ENCODE data around the gene BRSK1.
A peak's percentile ranks its signal among the peaks of the same experiment; 100 is the strongest.

The BRSK1 gene

DNA sequence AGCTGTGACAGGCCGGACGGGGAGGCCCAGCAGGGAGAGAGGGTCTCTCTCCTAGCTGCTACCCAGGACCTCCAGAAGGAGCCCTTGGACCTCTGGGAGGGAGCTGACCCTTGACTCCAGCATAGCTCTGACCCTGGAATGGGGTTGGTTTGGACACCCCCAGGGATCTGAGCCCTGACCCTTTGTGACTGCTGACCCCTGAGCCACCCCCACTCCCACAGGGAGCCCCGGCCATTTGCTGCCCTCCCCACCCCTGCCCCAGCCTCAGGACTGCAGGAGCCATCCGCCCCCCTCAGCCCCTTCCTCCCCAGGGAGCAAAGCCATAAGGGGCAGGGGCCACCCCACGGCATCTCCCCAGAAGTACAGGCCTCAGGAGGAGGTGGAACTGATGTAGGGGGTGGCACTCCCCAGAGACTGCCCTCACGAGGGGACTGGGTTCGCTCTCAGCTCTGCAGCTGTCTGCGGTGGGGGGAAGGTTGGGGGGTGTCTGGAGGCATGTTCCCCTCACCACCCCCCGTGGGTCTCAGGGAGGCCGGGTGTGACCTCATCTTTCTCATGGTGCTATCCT, 63.7 kb downstream of the BRSK1 start:
- Mint-ChIP-seq H3K27ac (no peak overlapping the region), H3K27me3 (peaks cover 16 to 23% of the 10 kb centered on the region in 2 donors)

GRCh38 chr19:55348317-55349034, 64.7 kb downstream of the BRSK1 start:
- no peak for DNase-seq
- Mint-ChIP-seq H3K36me3 (peaks cover 16 to 23% of the 10 kb centered on the region in 2 donors), H3K9me3 (no peaks in the 10 kb centered on the region), H3K27me3 (peaks cover 25 to 32% of the 10 kb centered on the region in 2 donors), H3K4me3 (no peak overlapping the region), H3K4me1 (peaks cover 10 to 18% of the 10 kb centered on the region in 2 donors), H3K27ac (no peak overlapping the region)
- no peak for ATAC-seq (replicated peaks)

More for the DNA sequence above, 63.7 kb downstream of the BRSK1 start:
- H3K4me3 Mint-ChIP-seq = no peak overlapping the region
- H3K36me3 Mint-ChIP-seq = peaks cover 21 to 33% of the 10 kb centered on the region in 2 donors
- H3K9me3 Mint-ChIP-seq = no peaks in the 10 kb centered on the region
- no peak for DNase-seq
- ATAC-seq (replicated peaks) = no peak
- peaks cover under 1 to 9% of the 10 kb centered on the region in 2 donors for H3K4me1 Mint-ChIP-seq

DNA sequence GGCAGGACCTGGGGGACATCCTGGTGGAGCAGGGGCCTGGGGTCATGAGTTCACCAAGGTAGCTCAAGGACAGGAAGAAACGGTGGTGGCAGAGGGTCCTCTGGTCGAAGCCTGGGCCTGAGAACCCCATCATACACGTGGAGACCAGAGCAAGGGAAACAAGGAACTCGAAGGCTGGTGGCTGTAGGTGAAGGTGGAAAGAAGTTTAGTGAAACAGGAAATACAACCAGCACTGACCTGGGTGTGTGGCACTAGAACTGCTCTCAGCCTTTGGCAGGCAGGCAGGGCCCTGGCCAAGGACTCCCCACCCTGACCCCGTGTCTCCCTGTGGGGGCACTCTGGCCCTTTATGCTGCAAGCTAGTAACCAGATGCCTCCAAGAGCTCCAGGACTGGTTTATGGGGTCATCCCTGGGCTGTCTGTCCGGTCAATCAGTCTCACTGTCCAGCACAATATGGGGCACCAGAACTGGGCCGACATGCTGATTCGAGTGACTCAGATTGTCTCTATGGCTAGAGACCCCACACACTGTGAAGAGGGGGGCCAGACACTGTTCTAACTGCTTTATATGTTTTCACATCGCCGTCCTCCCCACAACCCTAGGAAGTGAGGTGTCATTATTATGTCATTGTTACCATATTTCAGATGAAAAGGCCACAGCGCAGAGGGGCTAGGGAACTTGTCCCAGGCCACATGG, 67.0 kb downstream of the BRSK1 start:
- peaks cover 41 to 52% of the 10 kb centered on the region in 2 donors for H3K27me3 Mint-ChIP-seq
- H3K27ac Mint-ChIP-seq = no peak overlapping the region
- H3K9me3 Mint-ChIP-seq = no peaks in the 10 kb centered on the region
- DNase-seq (no peak), ATAC-seq (replicated peaks) (no peak)
- H3K4me1 Mint-ChIP-seq = peaks cover 14 to 27% of the 10 kb centered on the region in 2 donors
- peaks cover 3 to 5% of the 10 kb centered on the region in 2 donors for H3K36me3 Mint-ChIP-seq
- H3K4me3 Mint-ChIP-seq = peak overlapping the region in 1 of 2 donors; percentile 4

DNA sequence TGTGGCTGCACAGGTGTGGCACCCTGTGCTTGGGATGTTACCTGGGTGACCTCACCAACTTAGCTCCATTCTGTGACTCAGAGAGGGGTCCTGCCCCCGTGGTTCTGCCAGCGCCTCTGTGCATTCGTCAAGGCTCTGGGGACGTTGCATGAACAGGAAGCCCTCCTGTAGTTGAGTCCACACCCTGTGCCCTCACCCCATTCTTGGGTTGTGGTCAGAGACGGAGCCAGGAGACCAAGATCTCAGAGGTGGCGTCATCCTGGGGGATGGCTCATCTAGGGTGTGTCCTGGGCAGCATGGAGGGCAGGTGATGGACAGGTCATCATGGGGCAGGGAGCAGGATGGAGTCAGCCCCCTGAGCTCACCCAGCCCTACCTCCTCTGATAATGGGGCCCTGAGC, 68.2 kb downstream of the BRSK1 start:
- peaks cover 51 to 63% of the 10 kb centered on the region in 2 donors for H3K27me3 Mint-ChIP-seq
- H3K36me3 Mint-ChIP-seq = peaks cover 3 to 5% of the 10 kb centered on the region in 2 donors
- no peaks in the 10 kb centered on the region for H3K9me3 Mint-ChIP-seq
- peaks cover 14 to 27% of the 10 kb centered on the region in 2 donors for H3K4me1 Mint-ChIP-seq
- no peak overlapping the region for H3K4me3 Mint-ChIP-seq
- ATAC-seq (replicated peaks) (no peak), DNase-seq (no peak)
- no peak overlapping the region for H3K27ac Mint-ChIP-seq

DNA sequence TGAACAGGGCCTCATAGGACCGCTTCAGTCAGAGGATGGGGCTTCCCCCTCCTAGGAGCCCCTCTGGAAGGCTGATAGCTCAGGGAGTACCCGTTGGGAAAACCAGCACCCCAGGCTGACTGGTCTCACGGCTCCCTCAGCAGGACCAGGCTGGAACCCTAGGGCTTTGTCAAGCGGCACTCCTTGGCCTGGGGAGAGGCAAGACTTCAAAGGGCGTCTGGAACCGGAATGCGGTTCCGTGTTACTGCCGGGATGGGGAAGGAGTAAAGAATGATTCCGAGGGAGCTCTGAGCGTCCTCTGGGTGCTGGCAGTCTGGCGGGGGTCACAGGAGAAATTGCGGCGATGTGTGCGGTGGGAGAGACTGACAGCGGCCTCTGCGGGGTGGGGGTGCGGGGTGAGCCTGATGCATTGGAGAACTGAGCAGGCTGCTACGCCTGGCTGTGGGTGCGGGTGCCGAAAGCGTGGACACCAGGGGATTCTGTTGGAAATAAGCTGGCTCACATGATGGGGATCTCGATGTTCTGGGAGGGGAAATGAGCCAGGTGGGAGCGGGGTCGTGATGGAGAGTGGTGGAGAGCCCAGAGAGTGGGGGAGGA, 68.8 kb downstream of the BRSK1 start:
- ATAC-seq (replicated peaks) (no peak), DNase-seq (no peak)
- H3K4me1 Mint-ChIP-seq = peaks cover 14 to 27% of the 10 kb centered on the region in 2 donors
- H3K36me3 Mint-ChIP-seq = peaks cover 2 to 9% of the 10 kb centered on the region in 2 donors
- no peaks in the 10 kb centered on the region for H3K9me3 Mint-ChIP-seq
- peak overlapping the region; percentile 71 to 73 for H3K4me3 Mint-ChIP-seq
- H3K27me3 Mint-ChIP-seq = peaks cover 56 to 69% of the 10 kb centered on the region in 2 donors
- peak overlapping the region; percentile 72 for H3K27ac Mint-ChIP-seq

GRCh38 chr19:55353356-55353802, 69.6 kb downstream of the BRSK1 start:
- Mint-ChIP-seq H3K4me3 (peak overlapping the region; percentile 73 to 81), H3K4me1 (peaks cover 14 to 27% of the 10 kb centered on the region in 2 donors), H3K36me3 (peaks cover 1 to 4% of the 10 kb centered on the region in 2 donors), H3K27ac (no peak overlapping the region), H3K27me3 (peaks cover 61 to 77% of the 10 kb centered on the region in 2 donors), H3K9me3 (no peaks in the 10 kb centered on the region)
- DNase-seq (no peak), ATAC-seq (replicated peaks) (peak; percentile 6 to 8)

DNA sequence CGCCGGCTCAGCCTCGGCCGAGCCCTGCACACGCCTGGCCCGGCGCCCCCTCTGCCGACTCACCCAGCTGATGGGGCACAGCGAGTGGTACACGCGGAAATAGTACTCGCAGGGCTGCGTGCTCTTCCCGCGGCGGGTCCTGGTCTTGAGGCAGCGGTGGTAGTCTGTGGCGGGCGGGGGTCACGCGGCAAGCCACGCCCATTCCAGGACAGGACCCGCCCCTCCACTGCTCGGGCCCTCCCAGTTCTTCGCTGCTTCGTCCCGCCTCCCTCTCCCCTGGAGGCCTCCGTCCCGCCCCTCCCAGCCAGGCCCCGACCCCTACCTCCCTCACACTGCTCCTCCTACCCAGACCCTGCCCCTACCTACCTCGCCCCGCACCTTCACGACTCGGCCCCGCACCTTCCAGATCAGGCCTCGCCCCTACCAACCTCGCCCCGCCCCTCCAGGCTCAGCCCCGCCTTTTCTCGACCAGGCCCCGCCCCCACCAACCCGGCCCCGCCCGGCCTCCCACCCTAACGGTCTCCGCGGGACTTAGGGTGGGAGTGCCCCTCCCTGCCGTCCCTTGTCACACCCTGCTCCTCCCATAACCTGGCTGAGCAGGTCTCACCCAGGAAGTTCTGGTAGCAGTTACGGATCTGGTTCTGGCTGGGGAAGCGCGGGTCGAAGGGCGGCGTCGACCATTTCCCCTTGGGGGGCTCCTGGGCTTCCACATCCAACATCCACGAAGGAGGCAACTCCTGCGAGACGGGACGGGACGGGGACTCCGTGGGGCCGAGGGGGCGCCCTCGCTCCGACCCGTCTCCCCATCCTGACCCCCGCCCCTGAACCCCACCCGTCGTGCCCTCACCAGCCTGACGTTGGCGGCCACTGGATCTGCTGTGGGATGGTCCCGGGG, 70.3 kb downstream of the BRSK1 start:
- H3K27me3 Mint-ChIP-seq = peaks cover 64 to 83% of the 10 kb centered on the region in 2 donors
- ATAC-seq (replicated peaks) (peak; percentile 69 to 79), DNase-seq (no peak)
- H3K4me1 Mint-ChIP-seq = peaks cover 14 to 27% of the 10 kb centered on the region in 2 donors
- peak overlapping the region; percentile 73 to 81 for H3K4me3 Mint-ChIP-seq
- peaks cover 1 to 4% of the 10 kb centered on the region in 2 donors for H3K36me3 Mint-ChIP-seq
- H3K27ac Mint-ChIP-seq = peak overlapping the region; percentile 65
- H3K9me3 Mint-ChIP-seq = no peaks in the 10 kb centered on the region

DNA sequence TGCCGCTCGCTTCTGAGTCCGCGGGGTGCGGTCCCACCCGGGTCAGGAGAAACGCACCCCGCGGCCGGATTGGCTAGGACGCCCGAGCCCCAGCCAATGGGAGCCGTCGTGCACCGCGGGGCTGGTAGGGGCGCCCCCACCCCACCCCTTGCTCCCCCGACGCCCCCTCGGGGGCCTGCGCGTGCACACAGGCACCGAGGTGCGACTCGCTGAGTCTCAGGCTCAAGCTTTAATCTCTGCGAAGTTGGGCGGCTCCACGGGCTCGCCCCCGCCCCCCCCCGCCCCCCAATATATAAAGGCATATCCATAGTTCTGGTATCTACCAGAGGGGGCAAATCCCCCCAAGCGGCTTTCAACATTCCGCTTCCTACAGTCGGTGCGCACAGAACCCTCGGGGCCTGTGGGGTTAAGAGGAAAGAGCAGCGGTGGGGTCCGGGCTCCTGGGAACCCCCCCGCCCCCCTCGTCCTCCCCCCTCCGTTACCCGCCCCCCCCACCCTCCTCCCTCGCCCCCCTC, 71.0 kb downstream of the BRSK1 start, which contains the start of gene COX6B2:
TSS of gene COX6B2 (minus strand) at position 22 of the 515 bp plus-strand sequence. CDS start 198 bp downstream, outside the sequence.
- peaks cover 65 to 86% of the 10 kb centered on the region in 2 donors for H3K27me3 Mint-ChIP-seq
- peaks cover 14 to 27% of the 10 kb centered on the region in 2 donors for H3K4me1 Mint-ChIP-seq
- H3K4me3 Mint-ChIP-seq = peak within 1 kb of the TSS; percentile 73 to 81
- no peak for ATAC-seq (replicated peaks)
- no peak for DNase-seq
- no peaks in the 10 kb centered on the region for H3K9me3 Mint-ChIP-seq
- H3K27ac Mint-ChIP-seq = peak within 1 kb of the TSS; percentile 65
- peaks cover 1 to 4% of the 10 kb centered on the region in 2 donors for H3K36me3 Mint-ChIP-seq

GRCh38 chr19:55355213-55355821, 71.5 kb downstream of the BRSK1 start:
- Mint-ChIP-seq H3K4me1 (peaks cover 14 to 27% of the 10 kb centered on the region in 2 donors), H3K27me3 (peaks cover 65 to 86% of the 10 kb centered on the region in 2 donors), H3K9me3 (no peaks in the 10 kb centered on the region), H3K4me3 (no peak overlapping the region), H3K27ac (no peak overlapping the region), H3K36me3 (peaks cover 1 to 4% of the 10 kb centered on the region in 2 donors)
- no peak for ATAC-seq (replicated peaks)
- DNase-seq = no peak

GRCh38 chr19:55358493-55358892, 74.7 kb downstream of the BRSK1 start:
- Mint-ChIP-seq H3K4me3 (no peak overlapping the region), H3K9me3 (no peaks in the 10 kb centered on the region), H3K27me3 (peaks cover 43 to 54% of the 10 kb centered on the region in 2 donors), H3K27ac (no peak overlapping the region), H3K36me3 (peaks cover 1 to 4% of the 10 kb centered on the region in 2 donors), H3K4me1 (peaks cover 4 to 8% of the 10 kb centered on the region in 2 donors)
- ATAC-seq (replicated peaks) (no peak), DNase-seq (no peak)

DNA sequence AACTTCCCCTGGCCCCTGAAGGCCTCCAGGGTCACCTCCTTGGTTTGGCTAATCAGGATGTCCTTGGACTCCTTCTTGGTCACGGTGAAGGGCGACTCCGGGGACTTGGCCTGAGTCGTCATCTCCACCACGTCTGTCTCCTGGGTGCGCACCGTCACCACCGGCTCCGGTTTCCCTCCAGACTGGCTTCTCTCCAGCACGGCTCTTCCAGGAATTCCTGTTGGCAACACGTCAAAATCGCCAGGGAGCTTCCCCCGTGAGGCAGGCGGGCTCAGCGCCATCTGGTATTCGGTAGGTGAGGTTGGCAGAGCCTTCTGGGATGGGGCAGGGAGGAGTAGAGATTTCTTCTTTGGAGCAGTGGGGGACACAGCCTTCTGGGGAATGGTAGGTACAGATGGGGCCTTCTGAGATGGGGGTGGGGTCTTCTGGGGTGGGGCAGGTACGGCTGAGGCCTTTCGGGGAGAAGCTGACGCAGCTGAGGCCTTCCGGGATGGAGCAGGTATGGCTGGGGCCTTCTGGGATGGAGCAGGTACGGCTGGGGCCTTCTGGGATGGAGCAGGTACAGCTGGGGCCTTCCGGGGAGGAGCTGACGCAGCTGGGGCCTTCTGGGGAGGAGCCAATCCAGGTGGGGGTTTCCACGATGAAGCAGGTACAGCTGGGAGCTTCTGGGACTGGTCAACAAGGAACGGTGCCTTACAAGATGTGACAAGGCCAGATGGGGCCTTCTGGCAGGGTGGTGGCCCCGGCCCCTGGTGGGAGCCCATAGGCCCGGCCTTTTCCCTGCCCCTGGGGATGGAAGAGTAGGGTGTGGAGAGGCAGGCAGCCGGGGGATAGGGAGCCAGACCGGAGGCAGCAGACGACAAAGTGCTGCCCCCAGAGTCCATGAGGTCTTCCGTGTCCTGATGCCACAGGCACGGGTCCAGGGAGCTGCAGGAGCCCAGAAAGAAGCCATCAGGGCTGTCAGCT, 75.4 kb downstream of the BRSK1 start:
- peaks cover 35 to 54% of the 10 kb centered on the region in 2 donors for H3K27me3 Mint-ChIP-seq

DNA sequence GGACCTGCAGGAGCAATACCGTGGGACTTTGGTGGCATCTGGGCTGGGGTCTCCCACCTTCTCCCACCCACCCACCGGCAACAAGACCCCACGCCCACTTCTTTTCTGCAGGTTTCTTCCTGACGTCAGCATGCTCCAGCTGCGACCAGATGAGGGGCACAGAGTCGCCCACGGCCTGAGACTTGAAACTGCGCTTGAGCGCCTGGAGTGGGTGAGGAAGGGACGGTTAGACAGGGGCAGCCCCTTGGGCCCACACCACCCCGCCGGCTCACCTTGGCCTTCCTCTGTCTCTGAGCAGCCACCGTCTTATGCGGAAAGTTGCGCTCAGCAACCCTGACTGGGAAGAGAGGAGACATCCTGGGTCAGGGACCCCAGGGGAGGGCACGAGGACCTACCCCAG, 77.1 kb downstream of the BRSK1 start:
- no peak for ATAC-seq (replicated peaks)
- Mint-ChIP-seq H3K4me3 (no peak overlapping the region), H3K27ac (no peak overlapping the region), H3K4me1 (no peaks in the 10 kb centered on the region), H3K9me3 (no peaks in the 10 kb centered on the region), H3K36me3 (peaks cover 1 to 4% of the 10 kb centered on the region in 2 donors), H3K27me3 (peaks cover 29 to 41% of the 10 kb centered on the region in 2 donors)
- DNase-seq = no peak

More for the DNA sequence above, 75.4 kb downstream of the BRSK1 start:
- no peak for DNase-seq
- Mint-ChIP-seq H3K4me3 (no peak overlapping the region), H3K27ac (no peak overlapping the region), H3K4me1 (peaks cover 0 to under 1% of the 10 kb centered on the region in 2 donors), H3K36me3 (peaks cover 1 to 4% of the 10 kb centered on the region in 2 donors), H3K9me3 (no peaks in the 10 kb centered on the region)
- no peak for ATAC-seq (replicated peaks)

Measured in stimulated activated naive B cell treated with anti-CD40 and anti-IgM and Interleukin-4, amounts not matched to agents 10 μg/mL and 1 μg/mL and 100 μg/mL, for 72 hours (primary cell).